Activated CD8-positive, alpha-beta memory T cell treated with anti-CD3 and anti-CD28 coated beads for 36 hours (primary cell): ENCODE measurements around the gene KLC1. TPM values are rescaled to one million over a fixed set of nuclear protein-coding genes. Genes with fewer than 3 reads are reported as not detected.

Experiments
- total RNA-seq, 2 experiments: library from RNA; stranded (reverse); gene quantifications; one replicate each; pipeline ENCODE4 v1.2.3, GENCODE V29; 2021

The KLC1 gene
- total RNA-seq, 2 experiments from 2014 or later = 120 to 130 TPM

Other genes starting within 250 kb of the KLC1 start
- 10 to 100 TPM; 81.7 to 83.4 TPM for gene MARK3, start 243.8 kb upstream of the KLC1 start, total RNA-seq
- gene CKB, start 106.4 kb upstream of the KLC1 start, total RNA-seq = 1 to 10 TPM; 1.7 to 3.0 TPM
- 10 to 100 TPM; 23.2 TPM for gene TRMT61A, start 100.0 kb upstream of the KLC1 start, total RNA-seq
- gene BAG5, start 66.6 kb upstream of the KLC1 start, total RNA-seq = 10 to 100 TPM; 34.9 to 37.9 TPM
- gene COA8, start 66.3 kb upstream of the KLC1 start, total RNA-seq = 10 to 100 TPM; 40.1 to 42.2 TPM
- gene XRCC3, start 86.2 kb downstream of the KLC1 start, total RNA-seq = 10 to 100 TPM; 60.7 to 63.5 TPM
- 10 to 100 TPM; 15.6 to 15.9 TPM for gene ZFYVE21, start 86.6 kb downstream of the KLC1 start, total RNA-seq
- gene PPP1R13B, start 218.4 kb downstream of the KLC1 start, total RNA-seq = 10 to 100 TPM; 12.4 to 12.7 TPM